Nasal cavity respiratory epithelium epithelial cell of viscerocranial mucosa (primary cell): ENCODE results near the gene CD34. TPM values are rescaled to one million over a fixed set of nuclear protein-coding genes. Genes with fewer than 3 reads are reported as not detected.

Source experiments
- total RNA-seq: library from RNA; depleted of rRNA; stranded (reverse); fragments of >200 nt; gene quantifications from 2 replicates; pipeline ENCODE4 v1.2.3, GENCODE V29; 2014

The CD34 gene
- not detected in 2 replicates for total RNA-seq

GRCh38 chr1:207910591-207911354 lies at the start of gene CD34:
Gene CD34 (minus strand): TSS chr1:207911125. CDS start chr1:207911080, 45 bp downstream.

Other genes starting within 250 kb of the CD34 start
- gene CD46, start 159.1 kb downstream of the CD34 start, total RNA-seq, result 154 and 282 TPM in 2 replicates